HCT116 (cell line): Measurements from ENCODE around the gene CAMKMT. TPM values are rescaled to one million over a fixed set of nuclear protein-coding genes. Genes with fewer than 3 reads are reported as not detected.

Experiments
- ATAC-seq: fragments of 200-7000 bp; cut with Tn5 transposase; 2 replicates; pipeline ENCODE4 v1.9.1; 2020; ENCODE audit warnings: mild to moderate bottlenecking, moderate library complexity
- BruUV-seq: library from RNA; stranded (reverse); fragments of 400-500 nt; replicated peaks from 2 replicates; lab custom pipeline; 2021; lab: Mats Ljungman, UMichigan
- CTCF ChIA-PET: fragments of 300-600 bp; sonication (Branson Sonifier 250); formaldehyde crosslinking; loops from one replicate; lab custom pipeline; 2021; ENCODE audit warnings: antibody characterized with exemption; lab: Charles Lee
- POLR2A ChIA-PET: fragments of 300-600, 350-600 bp; sonication (Branson Sonifier 250); formaldehyde crosslinking; loops from one replicate; lab custom pipeline; 2021; ENCODE audit warnings: antibody characterized with exemption; lab: Charles Lee
- RAD21 ChIA-PET, 2 experiments: fragments of 300-600 bp; sonication (Branson Sonifier 250); formaldehyde crosslinking; loops; one replicate each; lab custom pipeline; 2023; ENCODE audit warnings: low total read pairs in 2 of 2; ENCODE audit not compliant: uncharacterized antibody in 2 of 2, unreplicated experiment in 2 of 2, low non-redundant PET in 1 of 2; lab: Charles Lee
- DNase-seq: peaks from one replicate; pipeline ENCODE4 v3.0.0-alpha.2; 2010; ENCODE audit warnings: low read depth, low spot score
- H2AFZ ChIP-seq: fragments of 200-600 bp; shearing (Covaris generic), sonication (generic); 2 replicates; pipeline ENCODE4 v1.6.1; 2017; ENCODE audit warnings: low read depth, mixed run types, mixed read lengths, antibody characterized with exemption, low read length; ENCODE audit not compliant: poor library complexity, severe bottlenecking
- H3K27ac ChIP-seq: 2 replicates; pipeline ENCODE4 v1.5.1; 2012; ENCODE audit warnings: low read depth, low read length
- H3K27me3 ChIP-seq: fragments of 200-600 bp; sonication (generic); 2 replicates; pipeline ENCODE4 v1.6.1; 2016; ENCODE audit warnings: mixed run types, low read length, mixed read lengths; ENCODE audit not compliant: insufficient read depth
- H3K36me3 ChIP-seq, 2 experiments: fragments of 200-500 bp in 1 of 2; fragments of 200-600 bp in 1 of 2; sonication (Bioruptor generic) in 1 of 2; sonication (generic) in 1 of 2; 2 replicates each; pipeline versions ENCODE4 v1.5.1 to v1.6.1; 2014 to 2016; ENCODE audit warnings: low read length in 2 of 2, inconsistent platforms in 1 of 2, mixed read lengths in 1 of 2, mixed run types in 1 of 2; ENCODE audit not compliant: insufficient read depth in 2 of 2, control insufficient read depth in 1 of 2
- H3K4me1 ChIP-seq, 2 experiments: fragments of 200-600 bp in 1 of 2; sonication (generic) in 1 of 2; 2 replicates each; pipeline versions ENCODE4 v1.5.1 to v1.6.1; 2012 to 2017; ENCODE audit warnings: low read length in 2 of 2, inconsistent platforms in 1 of 2, mild to moderate bottlenecking in 1 of 2, mixed read lengths in 1 of 2, mixed run types in 1 of 2, moderate library complexity in 1 of 2; ENCODE audit not compliant: insufficient read depth in 2 of 2, control insufficient read depth in 1 of 2
- H3K4me2 ChIP-seq: fragments of 200-600 bp; sonication (generic); 2 replicates; pipeline ENCODE4 v1.6.1; 2017; ENCODE audit warnings: mixed run types, low read length, mixed read lengths
- H3K4me3 ChIP-seq, 2 experiments: fragments of 200-600 bp in 1 of 2; sonication (generic) in 1 of 2; replicated peaks in 1 of 2; 2 replicates each; pipeline ENCODE4 v1.5.1; 2011 to 2016; ENCODE audit warnings: low read length in 2 of 2, control low read depth in 1 of 2, low read depth in 1 of 2, mild to moderate bottlenecking in 1 of 2, mixed read lengths in 1 of 2, mixed run types in 1 of 2
- H3K79me2 ChIP-seq: fragments of 200-600 bp; sonication (generic); 2 replicates; pipeline ENCODE4 v1.6.1; 2017; ENCODE audit warnings: mild to moderate bottlenecking, mixed run types, low read length, moderate library complexity, mixed read lengths; ENCODE audit not compliant: insufficient read depth
- H3K9ac ChIP-seq: fragments of 200-600 bp; sonication (generic); 2 replicates; pipeline ENCODE4 v1.6.1; 2016; ENCODE audit warnings: low read length, mixed read lengths
- H3K9me2 ChIP-seq: fragments of 200-600 bp; sonication (generic), shearing (Covaris generic); 2 replicates; pipeline ENCODE4 v1.6.1; 2017; ENCODE audit warnings: mixed run types, mild to moderate bottlenecking, moderate library complexity; ENCODE audit not compliant: insufficient read depth
- H3K9me3 ChIP-seq, 2 experiments: fragments of 200-500 bp in 1 of 2; fragments of 200-600 bp in 1 of 2; sonication (Bioruptor generic) in 1 of 2; sonication (generic) in 1 of 2; 2 replicates each; pipeline ENCODE4 v1.6.1; 2014 to 2017; ENCODE audit warnings: low read length in 2 of 2, mixed read lengths in 2 of 2, inconsistent platforms in 1 of 2, low read depth in 1 of 2, mild to moderate bottlenecking in 1 of 2, mixed run types in 1 of 2, moderate library complexity in 1 of 2; ENCODE audit not compliant: control insufficient read depth in 1 of 2, insufficient read depth in 1 of 2
- H4K20me1 ChIP-seq: fragments of 200-600 bp; sonication (generic), shearing (Covaris generic); 2 replicates; pipeline ENCODE4 v1.6.1; 2017; ENCODE audit warnings: mixed run types, mild to moderate bottlenecking, moderate library complexity; ENCODE audit not compliant: insufficient read depth
- ATF3 ChIP-seq: IDR thresholded peaks from 2 replicates; pipeline ENCODE4 v1.6.1; 2012
- CBX3 ChIP-seq: IDR thresholded peaks from 2 replicates; pipeline ENCODE4 v1.6.1; 2012; ENCODE audit warnings: low read depth
- CTCF ChIP-seq, 3 experiments: fragments of 200-600 bp in 1 of 3; sonication (generic) in 1 of 3; IDR thresholded peaks in 2 of 3; conservative IDR thresholded peaks in 1 of 3; 2 replicates each; pipeline ENCODE4 v1.5.1; 2012 to 2017; ENCODE audit warnings: low read depth in 2 of 3, low read length in 2 of 3, antibody characterized with exemption in 1 of 3, borderline replicate concordance in 1 of 3, control low read depth in 1 of 3, mild to moderate bottlenecking in 1 of 3, mixed read lengths in 1 of 3, mixed run types in 1 of 3, moderate library complexity in 1 of 3; ENCODE audit not compliant: insufficient read depth in 1 of 3
- EGR1 ChIP-seq: IDR thresholded peaks from 2 replicates; pipeline ENCODE4 v1.6.1; 2012; ENCODE audit warnings: low read depth
- POLR2A ChIP-seq: IDR thresholded peaks from 2 replicates; pipeline ENCODE4 v1.7.0; 2011; ENCODE audit warnings: borderline replicate concordance; ENCODE audit not compliant: insufficient read depth, insufficient read length; ENCODE audit errors: extremely low read depth
- POLR2AphosphoS5 ChIP-seq: IDR thresholded peaks from 2 replicates; pipeline ENCODE4 v1.6.1; 2011; ENCODE audit warnings: mild to moderate bottlenecking, low read depth, low read length, moderate library complexity
- RAD21 ChIP-seq: IDR thresholded peaks from 2 replicates; pipeline ENCODE4 v1.6.1; 2012; ENCODE audit warnings: low read depth, mild to moderate bottlenecking
- REST ChIP-seq: IDR thresholded peaks from 2 replicates; pipeline ENCODE4 v1.6.1; 2012; ENCODE audit warnings: low read depth
- SP1 ChIP-seq: IDR thresholded peaks from 2 replicates; pipeline ENCODE4 v1.6.1; 2012; ENCODE audit warnings: low read depth
- TCF7L2 ChIP-seq: IDR thresholded peaks from 2 replicates; pipeline ENCODE4 v1.7.0; 2011; ENCODE audit warnings: borderline replicate concordance, inconsistent platforms; ENCODE audit not compliant: insufficient read depth, insufficient read length; ENCODE audit errors: extremely low read depth
- intact Hi-C: fragments of 100-400 bp; cut with micrococcal nuclease; formaldehyde crosslinking; loops from 2 replicates; pipeline ENCODE4 v1.10.0; 2022
- total RNA-seq: library from RNA; stranded (reverse); gene quantifications from one replicate; pipeline ENCODE4 v1.2.1, GENCODE V29; 2021; ENCODE audit not compliant: unreplicated experiment

The CAMKMT gene
- total RNA-seq, 1 experiment from 2014 or later, result 10.6 TPM

GRCh38 chr2:44689516-44689915 is 327.8 kb downstream of the CAMKMT start:
- ChIA-PET CTCF (no interaction called here), POLR2A (no interaction called here), RAD21 (no interaction called here)
- Histone ChIP-seq H3K4me3 (no peak overlapping the region), H3K27me3 (no peaks in the 10 kb centered on the region), H3K27ac (no peak overlapping the region), H3K4me1 (peaks cover 0 to 8% of the 10 kb centered on the region in 2 experiments; a peak in 2 of 4 replicates), H3K36me3 (no peaks in the 10 kb centered on the region), H3K9me3 (no peaks in the 10 kb centered on the region), H2AFZ (no peak overlapping the region), H3K9ac (no peak overlapping the region), H3K79me2 (no peaks in the 10 kb centered on the region), H3K4me2 (no peak overlapping the region), H3K9me2 (no peaks in the 10 kb centered on the region), H4K20me1 (no peaks in the 10 kb centered on the region)
- ATAC-seq (no peak), DNase-seq (no peak)
- no TSS peak for BruUV-seq
- no peak for TF ChIP-seq ATF3
- no peak for TF ChIP-seq SP1
- no peak for TF ChIP-seq POLR2A
- no peak for TF ChIP-seq RAD21
- no peak for TF ChIP-seq POLR2AphosphoS5
- TF ChIP-seq CTCF (IDR thresholded peaks at IDR 0.05 in 2 of 3, conservative IDR thresholded peaks at IDR 0.05 in 1 of 3; ENCODE audit: borderline replicate concordance in 1 of 3, insufficient read depth in 1 of 3, low read depth in 2 of 3, low read length in 2 of 3), result no peak
- no peak for TF ChIP-seq CBX3
- TF ChIP-seq EGR1, result no peak
- TF ChIP-seq REST, result no peak
- no peak for TF ChIP-seq TCF7L2
- intact Hi-C loops, result no loop called here
